H1 (cell line): ENCODE data around the gene MTARC2. TPM values are rescaled to one million over a fixed set of nuclear protein-coding genes. Genes with fewer than 3 reads are reported as not detected.

ENCODE experiments used
- CTCF ChIA-PET: fragments of 300-600 bp; sonication (Branson Sonifier 250); formaldehyde crosslinking; loops from one replicate; lab custom pipeline; 2021; ENCODE audit not compliant: partially characterized antibody; lab: Charles Lee
- POLR2A ChIA-PET: fragments of 300-600 bp; sonication (Branson Sonifier 250); formaldehyde crosslinking; loops from one replicate; lab custom pipeline; 2021; ENCODE audit warnings: inconsistent platforms; ENCODE audit not compliant: partially characterized antibody; lab: Charles Lee
- DNase-seq, 2 experiments: peaks; one replicate each; pipeline versions ENCODE4 v3.0.0 to v3.0.0-alpha.2; 2010 to 2022; ENCODE audit warnings: low spot score in 2 of 2, low read depth in 1 of 2, mixed read lengths in 1 of 2
- FAIRE-seq: peaks from 2 replicates; lab custom pipeline; 2011; peaks lifted over from hg19 to GRCh38; lab: Jason Lieb, UNC
- H2AFZ ChIP-seq: 2 replicates; pipeline ENCODE4 v1.8.1; 2012; ENCODE audit warnings: low read length, inconsistent platforms
- H2AK5ac ChIP-seq: 2 replicates; pipeline ENCODE4 v1.6.1; 2013; ENCODE audit warnings: low read depth, low read length
- H2BK120ac ChIP-seq: replicated peaks from 2 replicates; pipeline ENCODE3; 2013; ENCODE audit warnings: low read depth, low read length, inconsistent platforms
- H2BK12ac ChIP-seq: 2 replicates; pipeline ENCODE4 v1.6.1; 2013; ENCODE audit warnings: low read depth, low read length
- H2BK15ac ChIP-seq: 2 replicates; pipeline ENCODE4 v1.6.1; 2013; ENCODE audit warnings: low read length
- H2BK20ac ChIP-seq: 2 replicates; pipeline ENCODE4 v1.6.1; 2013; ENCODE audit warnings: low read length
- H2BK5ac ChIP-seq: 2 replicates; pipeline ENCODE4 v1.6.1; 2013; ENCODE audit warnings: low read depth, low read length
- H3K14ac ChIP-seq: 2 replicates; pipeline ENCODE4 v1.6.1; 2013; ENCODE audit warnings: inconsistent platforms; ENCODE audit not compliant: insufficient read length
- H3K18ac ChIP-seq: 2 replicates; pipeline ENCODE4 v1.6.1; 2013; ENCODE audit warnings: low read length; ENCODE audit errors: extremely low read depth
- H3K23ac ChIP-seq: 2 replicates; pipeline ENCODE4 v1.6.1; 2013; ENCODE audit warnings: inconsistent platforms; ENCODE audit not compliant: insufficient read length
- H3K23me2 ChIP-seq: 2 replicates; pipeline ENCODE4 v1.6.1; 2013; ENCODE audit warnings: low read depth, low read length
- H3K27ac ChIP-seq: 2 replicates; pipeline ENCODE4 v1.6.1; 2011; ENCODE audit warnings: low read depth, low read length, inconsistent platforms
- H3K27me3 ChIP-seq, 4 experiments: replicated peaks in 1 of 4; 1 replicate in 1 of 4; 2 replicates in 3 of 4; pipeline versions ENCODE4 v1.6.1 to v1.8.1; 2011 to 2013; ENCODE audit warnings: low read length in 3 of 4, mild to moderate bottlenecking in 3 of 4, inconsistent platforms in 2 of 4, mixed read lengths in 2 of 4, moderate library complexity in 1 of 4; ENCODE audit not compliant: control insufficient read depth in 3 of 4, insufficient read depth in 3 of 4; ENCODE audit errors: extremely low read depth in 1 of 4
- H3K36me3 ChIP-seq, 4 experiments: 2 replicates each; pipeline versions ENCODE4 v1.6.1 to v1.8.1; 2011 to 2013; ENCODE audit warnings: mild to moderate bottlenecking in 4 of 4, low read length in 3 of 4, moderate library complexity in 2 of 4, control low read depth in 1 of 4, inconsistent platforms in 1 of 4; ENCODE audit not compliant: insufficient read depth in 4 of 4, control insufficient read depth in 2 of 4
- H3K4ac ChIP-seq: replicated peaks from 2 replicates; pipeline ENCODE3; 2013; ENCODE audit warnings: low read length, low read depth, mixed read lengths, inconsistent platforms; ENCODE audit not compliant: insufficient read length
- H3K4me1 ChIP-seq, 4 experiments: replicated peaks in 1 of 4; 1 replicate in 1 of 4; 2 replicates in 3 of 4; pipeline versions ENCODE4 v1.6.1 to v1.8.1; 2011 to 2013; ENCODE audit warnings: low read length in 3 of 4, inconsistent platforms in 2 of 4, mixed read lengths in 1 of 4; ENCODE audit not compliant: insufficient read depth in 4 of 4, control insufficient read depth in 3 of 4
- H3K4me2 ChIP-seq, 2 experiments: 2 replicates each; pipeline versions ENCODE4 v1.6.1 to v1.8.1; 2011 to 2013; ENCODE audit warnings: low read depth in 2 of 2, low read length in 2 of 2, control low read depth in 1 of 2, inconsistent platforms in 1 of 2, mild to moderate bottlenecking in 1 of 2; ENCODE audit not compliant: insufficient read depth in 1 of 2
- H3K4me3 ChIP-seq, 4 experiments: fragments of 200-600, 300-600 bp in 1 of 4; sonication (generic), shearing (Covaris generic), sonication (Bioruptor Twin) in 1 of 4; 2 replicates each; pipeline versions ENCODE4 v1.5.1 to v1.8.1; 2011 to 2016; ENCODE audit warnings: low read length in 4 of 4, low read depth in 3 of 4, control low read depth in 2 of 4, inconsistent platforms in 2 of 4, mild to moderate bottlenecking in 2 of 4, mixed read lengths in 1 of 4, moderate library complexity in 1 of 4; ENCODE audit not compliant: insufficient read depth in 2 of 4; ENCODE audit errors: extremely low read depth in 1 of 4
- H3K56ac ChIP-seq: replicated peaks from 2 replicates; pipeline ENCODE3; 2013; ENCODE audit warnings: low read depth, mild to moderate bottlenecking, mixed read lengths, low read length, inconsistent platforms; ENCODE audit not compliant: insufficient read length
- H3K79me1 ChIP-seq: 2 replicates; pipeline ENCODE4 v1.6.1; 2013; ENCODE audit warnings: low read depth, low read length, control low read depth
- H3K79me2 ChIP-seq, 2 experiments: 2 replicates each; pipeline versions ENCODE4 v1.6.1 to v1.8.1; 2012 to 2013; ENCODE audit warnings: low read length in 2 of 2, mild to moderate bottlenecking in 2 of 2, inconsistent platforms in 1 of 2; ENCODE audit not compliant: insufficient read depth in 2 of 2, control insufficient read depth in 1 of 2
- H3K9ac ChIP-seq, 4 experiments: replicated peaks in 1 of 4; 1 replicate in 1 of 4; 2 replicates in 3 of 4; pipeline versions ENCODE4 v1.6.1 to v1.8.1; 2011 to 2013; ENCODE audit warnings: low read depth in 3 of 4, low read length in 3 of 4, control low read depth in 2 of 4, mild to moderate bottlenecking in 2 of 4, moderate library complexity in 2 of 4, inconsistent platforms in 1 of 4; ENCODE audit errors: extremely low read depth in 1 of 4
- H3K9me3 ChIP-seq, 2 experiments: 2 replicates each; pipeline versions ENCODE4 v1.6.1 to v1.8.1; 2012 to 2013; ENCODE audit warnings: mild to moderate bottlenecking in 2 of 2, moderate library complexity in 2 of 2, control low read depth in 1 of 2, inconsistent platforms in 1 of 2, low read depth in 1 of 2, low read length in 1 of 2, mixed read lengths in 1 of 2; ENCODE audit not compliant: insufficient read depth in 2 of 2
- H4K20me1 ChIP-seq, 2 experiments: replicated peaks in 1 of 2; 2 replicates each; pipeline versions ENCODE3 to v1.8.1; 2011 to 2013; ENCODE audit warnings: inconsistent platforms in 2 of 2, low read length in 2 of 2, mild to moderate bottlenecking in 1 of 2; ENCODE audit not compliant: insufficient read depth in 2 of 2, control insufficient read depth in 1 of 2
- H4K5ac ChIP-seq: 2 replicates; pipeline ENCODE4 v1.6.1; 2013; ENCODE audit warnings: low read length, low read depth, mixed read lengths, inconsistent platforms; ENCODE audit not compliant: insufficient read length
- H4K8ac ChIP-seq: 2 replicates; pipeline ENCODE4 v1.8.0; 2013; ENCODE audit warnings: mild to moderate bottlenecking, moderate library complexity, low read length, inconsistent platforms; ENCODE audit not compliant: insufficient read depth; ENCODE audit errors: extremely low read depth
- H4K91ac ChIP-seq: replicated peaks from 2 replicates; pipeline ENCODE3; 2013; ENCODE audit warnings: low read length, mixed read lengths, inconsistent platforms; ENCODE audit not compliant: insufficient read length
- ATF2 ChIP-seq: IDR thresholded peaks from 2 replicates; pipeline ENCODE4 v1.6.1; 2012; ENCODE audit warnings: low read length, inconsistent platforms
- ATF3 ChIP-seq: IDR thresholded peaks from 2 replicates; pipeline ENCODE4 v1.6.1; 2011; ENCODE audit warnings: low read depth, mild to moderate bottlenecking, low read length; ENCODE audit not compliant: insufficient read depth
- CBX5 ChIP-seq: fragments of 300-800, 300-1000 bp; sonication (generic); IDR thresholded peaks from 2 replicates; pipeline ENCODE4 v1.7.1; 2016; ENCODE audit warnings: antibody characterized with exemption, low read length, low read depth
- CHD1 ChIP-seq: IDR thresholded peaks from 2 replicates; pipeline ENCODE4 v1.6.1; 2012; ENCODE audit warnings: low read depth, low read length, improper control_type of control experiment
- CTBP2 ChIP-seq: IDR thresholded peaks from 2 replicates; pipeline ENCODE4 v1.7.0; 2011; ENCODE audit warnings: borderline replicate concordance, mild to moderate bottlenecking, moderate library complexity, mixed read lengths, low read length; ENCODE audit not compliant: insufficient read depth, insufficient read length
- FOSL1 ChIP-seq: IDR thresholded peaks from 2 replicates; pipeline ENCODE4 v1.6.1; 2011; ENCODE audit warnings: mild to moderate bottlenecking, low read depth, low read length, moderate library complexity; ENCODE audit not compliant: insufficient read depth
- GABPA ChIP-seq: IDR thresholded peaks from 2 replicates; pipeline ENCODE4 v1.6.1; 2011; ENCODE audit warnings: mild to moderate bottlenecking, low read length, moderate library complexity, borderline replicate concordance; ENCODE audit not compliant: insufficient read depth
- JUND ChIP-seq: IDR thresholded peaks from 2 replicates; pipeline ENCODE4 v1.6.1; 2011; ENCODE audit warnings: mild to moderate bottlenecking, improper control_type of control experiment, low read length
- POLR2AphosphoS5 ChIP-seq: IDR thresholded peaks from 2 replicates; pipeline ENCODE4 v1.6.1; 2011; ENCODE audit warnings: low read depth, low read length
- YY1 ChIP-seq: IDR thresholded peaks from 2 replicates; pipeline ENCODE4 v1.6.1; 2011; ENCODE audit warnings: low read depth, mild to moderate bottlenecking, low read length
- ZNF274 ChIP-seq: IDR thresholded peaks from 2 replicates; pipeline ENCODE4 v1.7.0; 2012; ENCODE audit warnings: low read length, borderline replicate concordance; ENCODE audit errors: extremely low read depth
- WGBS, 2 experiments: shearing (Covaris generic) in 1 of 2; methylation state at CpG; one replicate each; pipeline versions ENCODE4 v1.1.6 to v1.1.7; 2013 to 2015; ENCODE audit warnings: low lambda C conversion rate in 2 of 2, mixed read lengths in 2 of 2, inconsistent platforms in 1 of 2, low coverage in 1 of 2, missing lambda C conversion rate in 1 of 2; ENCODE audit not compliant: insufficient replicate concordance in 2 of 2, insufficient coverage in 1 of 2, insufficient read length in 1 of 2; ENCODE audit errors: extremely low coverage in 1 of 2, missing lambda C conversion rate in 1 of 2; 5-methylcytosine and 5-hydroxymethylcytosine counted together
- polyA plus RNA-seq, 7 experiments: library from polyadenylated mRNA; depleted of rRNA in 3 of 7; stranded (reverse) in 5 of 7; unstranded in 2 of 7; fragments of >200 nt in 5 of 7; fragments of 200-250 nt in 2 of 7; gene quantifications; 1 replicate in 5 of 7; 2 replicates in 1 of 7; 4 replicates in 1 of 7; pipeline versions ENCODE4 v1.2.1 to v1.2.3, GENCODE V29; 2011 to 2013; ENCODE audit warnings: missing spikeins in 2 of 7, mixed read lengths in 2 of 7
- total RNA-seq: library from RNA; stranded (reverse); fragmentation: NEBNext Ultra II Directional; extraction: Animal tissue kit (Norgen Biotek cat#: 25700); gene quantifications from 2 replicates; pipeline ENCODE4 v1.2.1, GENCODE V29; 2021

The MTARC2 gene
- total and polyA plus RNA-seq, 2 of the 8 experiments (the other 6 are each of a cell fraction or from before 2014, with no cell fraction given) = 7.2 to 7.9 TPM

- peaks cover 4 to 14% (median 11%) of the 10 kb centered on the region in 4 experiments for H3K4me1 ChIP-seq
- no peak overlapping the region for H4K5ac ChIP-seq
- no peak overlapping the region for H2BK20ac ChIP-seq
- H3K9ac ChIP-seq = no peak overlapping the region
- no peak overlapping the region for H2BK12ac ChIP-seq
- DNase-seq (no peak), FAIRE-seq (no peak)
- H2BK120ac ChIP-seq = no peak overlapping the region
- H3K27me3 ChIP-seq = no peaks in the 10 kb centered on the region
- no peak overlapping the region for H2AFZ ChIP-seq
- no peak overlapping the region for H2BK5ac ChIP-seq
- H2AK5ac ChIP-seq = no peak overlapping the region
- no peak overlapping the region for H3K56ac ChIP-seq
- H3K36me3 ChIP-seq = peaks cover 0 to 13% (median under 1%) of the 10 kb centered on the region in 4 experiments; a peak in 2 of 8 replicates
- H3K14ac ChIP-seq = no peak overlapping the region
- no peak overlapping the region for H2BK15ac ChIP-seq
- ChIA-PET POLR2A (interaction anchor here (1.5 kb wide), 2 partner anchors 10 to 40 kb away, joined by 3 to 5 read pairs; partner anchors contain the start of gene MTARC2), CTCF (interaction anchor here (0.6 to 8.2 kb wide), 14 partner anchors 12 to 508 kb away, joined by 3 to 96 read pairs (median 5); partner anchors contain the start of gene MTARC2)
- H3K79me1 ChIP-seq = peaks cover 3% of the 10 kb centered on the region
- no peak overlapping the region for H4K8ac ChIP-seq
- no peak overlapping the region for H3K4ac ChIP-seq
- H3K23me2 ChIP-seq = peaks cover 9% of the 10 kb centered on the region; the same call in 1 of the 2 replicates
- no peak overlapping the region for H3K18ac ChIP-seq
- H3K9me3 ChIP-seq = no peaks in the 10 kb centered on the region
- no peak overlapping the region for H3K23ac ChIP-seq
- H4K91ac ChIP-seq = no peak overlapping the region
- H3K4me2 ChIP-seq = no peak overlapping the region; a peak in 1 of 4 replicates
- peaks cover 0 to 3% of the 10 kb centered on the region in 2 experiments for H4K20me1 ChIP-seq
- no peak overlapping the region for H3K4me3 ChIP-seq
- H3K79me2 ChIP-seq = peaks cover 0 to 15% of the 10 kb centered on the region in 2 experiments; a peak in 2 of 4 replicates
- no peak overlapping the region for H3K27ac ChIP-seq
- whole genome bisulfite sequencing, 2 experiments = 90% methylated on average over 7 of the region's 7 CpGs; no CpG with 5 or more reads in 1 of the 2 experiments
- TF ChIP-seq ATF3 (no peak), ATF2 (no peak), CTBP2 (no peak), POLR2AphosphoS5 (no peak), CHD1 (no peak), CBX5 (no peak), YY1 (no peak), JUND (no peak), ZNF274 (no peak), FOSL1 (no peak), GABPA (no peak)
Observed at GRCh38 chr1:220788900-220789299, 40.8 kb downstream of the MTARC2 start.
